GM13977 (cell line): Measurements from ENCODE around the gene SPEG.

ENCODE experiments used
- DNase-seq: peaks from one replicate; pipeline ENCODE4 v3.0.0; 2012; ENCODE audit warnings: low spot score
- in situ Hi-C: fragments of 300-500 bp; cut with MboI; formaldehyde crosslinking; loops from one replicate; pipeline ENCODE4 v1.12.0; 2022; ENCODE audit warnings: low sequenced_read_pairs, low pct_unique_long_range_greater_than_20kb, mixed read lengths, inconsistent platforms; ENCODE audit not compliant: unreplicated experiment
- TF ChIP-seq, protein P1 (sequence below): IDR thresholded peaks from 2 replicates; pipeline ENCODE4 v1.5.1; 2012; ENCODE audit warnings: mild to moderate bottlenecking, control low read depth; ENCODE audit not compliant: insufficient read depth; ENCODE audit errors: extremely low read depth, missing control alignments

Gene SPEG

DNA sequence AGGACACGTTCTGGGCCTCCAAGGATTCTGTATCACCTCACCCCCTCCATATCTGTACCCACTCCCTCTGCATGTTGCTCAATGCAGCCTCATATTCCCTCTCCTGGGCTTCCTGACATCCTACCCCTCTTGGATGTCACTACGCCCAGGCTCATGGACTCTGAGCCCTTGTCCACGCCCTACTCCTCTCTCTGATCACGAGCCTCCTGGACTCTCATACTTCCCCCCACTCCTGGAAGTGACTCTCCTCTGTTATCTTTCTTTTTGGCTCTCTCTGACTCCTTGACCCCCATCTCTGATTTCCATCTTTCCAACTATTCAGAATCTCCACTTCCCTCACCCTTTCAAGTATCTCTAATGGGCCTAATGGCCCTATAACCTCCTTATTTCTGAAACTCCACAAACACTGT is 111.3 kb downstream of the SPEG start:
- no peak for DNase-seq
- in situ Hi-C loops: no loop called here
- TF ChIP-seq, protein P1, sequence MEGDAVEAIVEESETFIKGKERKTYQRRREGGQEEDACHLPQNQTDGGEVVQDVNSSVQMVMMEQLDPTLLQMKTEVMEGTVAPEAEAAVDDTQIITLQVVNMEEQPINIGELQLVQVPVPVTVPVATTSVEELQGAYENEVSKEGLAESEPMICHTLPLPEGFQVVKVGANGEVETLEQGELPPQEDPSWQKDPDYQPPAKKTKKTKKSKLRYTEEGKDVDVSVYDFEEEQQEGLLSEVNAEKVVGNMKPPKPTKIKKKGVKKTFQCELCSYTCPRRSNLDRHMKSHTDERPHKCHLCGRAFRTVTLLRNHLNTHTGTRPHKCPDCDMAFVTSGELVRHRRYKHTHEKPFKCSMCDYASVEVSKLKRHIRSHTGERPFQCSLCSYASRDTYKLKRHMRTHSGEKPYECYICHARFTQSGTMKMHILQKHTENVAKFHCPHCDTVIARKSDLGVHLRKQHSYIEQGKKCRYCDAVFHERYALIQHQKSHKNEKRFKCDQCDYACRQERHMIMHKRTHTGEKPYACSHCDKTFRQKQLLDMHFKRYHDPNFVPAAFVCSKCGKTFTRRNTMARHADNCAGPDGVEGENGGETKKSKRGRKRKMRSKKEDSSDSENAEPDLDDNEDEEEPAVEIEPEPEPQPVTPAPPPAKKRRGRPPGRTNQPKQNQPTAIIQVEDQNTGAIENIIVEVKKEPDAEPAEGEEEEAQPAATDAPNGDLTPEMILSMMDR: no peak

DNA sequence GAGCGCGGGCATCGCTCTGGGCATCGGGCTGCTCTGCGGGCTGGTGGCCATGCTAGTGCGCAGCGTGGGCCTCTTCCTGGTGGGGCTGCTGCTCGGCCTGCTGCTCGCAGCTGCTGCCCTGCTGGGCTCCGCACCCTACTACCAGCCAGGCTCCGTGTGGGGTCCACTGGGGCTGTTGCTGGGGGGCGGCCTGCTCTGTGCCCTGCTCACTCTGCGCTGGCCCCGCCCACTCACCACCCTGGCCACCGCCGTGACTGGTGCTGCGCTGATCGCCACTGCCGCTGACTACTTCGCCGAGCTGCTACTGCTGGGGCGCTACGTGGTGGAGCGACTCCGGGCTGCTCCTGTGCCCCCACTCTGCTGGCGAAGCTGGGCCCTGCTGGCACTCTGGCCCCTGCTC is 113.0 kb downstream of the SPEG start:
- in situ Hi-C loops: no loop called here
- DNase-seq: no peak
- TF ChIP-seq, protein P1: no peak
